Tibial nerve (tissue), 4 donors: Measurements from ENCODE around the gene CABYR. TPM values are rescaled to one million over a fixed set of nuclear protein-coding genes. Genes with fewer than 3 reads are reported as not detected.

Source experiments
- DNase-seq, 2 donors: peaks; one replicate each; pipeline ENCODE4 v3.0.0-alpha.2; 2019; ENCODE audit warnings: low spot score in 2 of 2
- H3K27ac ChIP-seq, 4 donors: fragments of 200-600 bp; sonication (generic) in 3 of 4; one replicate each; pipeline ENCODE4 v1.5.1; 2017 to 2019; ENCODE audit warnings: mild to moderate bottlenecking in 1 of 4
- H3K27me3 ChIP-seq, 2 donors: fragments of 200-600 bp; sonication (generic) in 1 of 2; one replicate each; pipeline versions ENCODE4 v1.5.1 to v1.6.0; 2017 to 2019
- H3K36me3 ChIP-seq, 3 donors: fragments of 200-600 bp; sonication (generic); one replicate each; pipeline ENCODE4 v1.5.1; 2018 to 2019
- H3K4me1 ChIP-seq, 4 donors: fragments of 200-600 bp; sonication (generic) in 3 of 4; one replicate each; pipeline ENCODE4 v1.5.1; 2017 to 2019
- H3K4me3 ChIP-seq, 4 donors: fragments of 200-600 bp; sonication (generic) in 3 of 4; one replicate each; pipeline ENCODE4 v1.5.1; 2017 to 2019; ENCODE audit warnings: mild to moderate bottlenecking in 1 of 4, moderate library complexity in 1 of 4
- H3K9me3 ChIP-seq, 4 donors: fragments of 200-600 bp; sonication (generic) in 3 of 4; one replicate each; pipeline ENCODE4 v1.5.1; 2017 to 2019
- EP300 ChIP-seq, 2 donors: sonication (generic); formaldehyde crosslinking; IDR thresholded peaks; one replicate each; pipeline ENCODE4 v1.6.1; 2017; ENCODE audit warnings: antibody characterized with exemption in 2 of 2, mild to moderate bottlenecking in 1 of 2
- POLR2A ChIP-seq, 2 donors: fragments of 450-650 bp; IDR thresholded peaks; one replicate each; pipeline ENCODE4 v1.6.1; 2017; ENCODE audit warnings: antibody characterized with exemption in 2 of 2, mild to moderate bottlenecking in 2 of 2, moderate library complexity in 2 of 2
- WGBS, 2 donors: methylation state at CpG; one replicate each; pipeline ENCODE4 v1.1.5; 2018; 5-methylcytosine and 5-hydroxymethylcytosine counted together
- total RNA-seq, 4 donors: library from RNA; depleted of rRNA; stranded (reverse); fragments of >200 nt; gene quantifications; one replicate each; pipeline ENCODE4 v1.1.0, GENCODE V29; 2016
- TF ChIP-seq, protein P1 (sequence below), 5 experiments: fragments of 200-600 bp in 3 of 5; fragments of 450-650 bp in 2 of 5; sonication (generic) in 3 of 5; IDR thresholded peaks; one replicate each; pipeline ENCODE4 v1.5.1; 2016 to 2019; ENCODE audit warnings: antibody characterized with exemption in 5 of 5, mild to moderate bottlenecking in 3 of 5, moderate library complexity in 2 of 5

Gene CABYR
- total RNA-seq, 4 donors from 2014 or later, result 0.30 to 1.5 (median 0.81) TPM

DNA sequence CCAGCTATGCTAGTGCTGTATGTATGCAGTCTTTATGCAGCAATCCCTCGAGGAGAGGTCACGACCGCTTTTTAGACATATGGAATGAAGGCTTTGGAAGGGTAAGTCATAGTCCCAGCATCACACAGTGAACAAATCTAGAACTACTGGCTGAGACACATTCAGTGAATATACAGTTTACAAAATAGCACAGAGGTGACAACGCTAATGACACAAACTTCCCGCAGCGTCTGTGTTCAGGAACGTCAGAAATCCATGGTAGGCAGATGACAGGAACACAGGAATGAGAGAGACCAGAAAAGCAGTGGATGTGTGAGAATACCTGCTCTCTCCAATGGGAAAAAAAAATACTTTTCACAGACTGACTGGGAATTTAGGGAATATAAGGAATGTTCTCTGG, 29.6 kb downstream of the CABYR start:
- Histone ChIP-seq H3K4me1 (no peaks in the 10 kb centered on the region), H3K27me3 (no peaks in the 10 kb centered on the region), H3K27ac (no peak overlapping the region), H3K9me3 (no peaks in the 10 kb centered on the region), H3K4me3 (no peak overlapping the region), H3K36me3 (peaks cover 0 to 98% (median 0%) of the 10 kb centered on the region in 3 donors)
- no peak for DNase-seq
- TF ChIP-seq POLR2A (IDR thresholded peaks at IDR 0.05) (no peak), EP300 (IDR thresholded peaks at IDR 0.05) (no peak)
- TF ChIP-seq, protein P1, sequence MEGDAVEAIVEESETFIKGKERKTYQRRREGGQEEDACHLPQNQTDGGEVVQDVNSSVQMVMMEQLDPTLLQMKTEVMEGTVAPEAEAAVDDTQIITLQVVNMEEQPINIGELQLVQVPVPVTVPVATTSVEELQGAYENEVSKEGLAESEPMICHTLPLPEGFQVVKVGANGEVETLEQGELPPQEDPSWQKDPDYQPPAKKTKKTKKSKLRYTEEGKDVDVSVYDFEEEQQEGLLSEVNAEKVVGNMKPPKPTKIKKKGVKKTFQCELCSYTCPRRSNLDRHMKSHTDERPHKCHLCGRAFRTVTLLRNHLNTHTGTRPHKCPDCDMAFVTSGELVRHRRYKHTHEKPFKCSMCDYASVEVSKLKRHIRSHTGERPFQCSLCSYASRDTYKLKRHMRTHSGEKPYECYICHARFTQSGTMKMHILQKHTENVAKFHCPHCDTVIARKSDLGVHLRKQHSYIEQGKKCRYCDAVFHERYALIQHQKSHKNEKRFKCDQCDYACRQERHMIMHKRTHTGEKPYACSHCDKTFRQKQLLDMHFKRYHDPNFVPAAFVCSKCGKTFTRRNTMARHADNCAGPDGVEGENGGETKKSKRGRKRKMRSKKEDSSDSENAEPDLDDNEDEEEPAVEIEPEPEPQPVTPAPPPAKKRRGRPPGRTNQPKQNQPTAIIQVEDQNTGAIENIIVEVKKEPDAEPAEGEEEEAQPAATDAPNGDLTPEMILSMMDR (IDR thresholded peaks at IDR 0.05), result no peak
- WGBS, 2 donors, result 58 to 64% methylated on average over 7 of the region's 7 CpGs

DNA sequence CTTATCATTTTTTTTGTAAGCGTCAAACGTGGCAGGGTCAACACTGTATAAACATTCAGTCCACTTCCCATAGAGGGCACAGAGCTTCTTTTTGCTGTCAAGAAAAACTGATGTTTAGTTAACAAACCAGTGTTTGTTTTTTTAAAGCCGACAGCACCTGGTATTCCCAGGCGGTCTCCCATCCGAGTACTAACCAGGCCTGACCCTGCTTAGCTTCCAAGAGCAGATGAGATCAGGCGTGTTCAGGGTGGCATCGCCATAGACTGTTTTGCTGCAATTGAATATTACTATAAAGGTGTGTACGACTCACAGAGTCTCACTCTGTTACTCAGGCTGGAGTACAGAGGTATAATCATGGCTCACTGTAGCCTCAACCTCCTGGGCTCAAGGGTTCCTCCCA, 31.5 kb downstream of the CABYR start:
- DNase-seq, result no peak
- no peak overlapping the region for H3K27ac ChIP-seq
- peaks cover 0 to 88% (median 0%) of the 10 kb centered on the region in 3 donors for H3K36me3 ChIP-seq
- H3K4me1 ChIP-seq, result no peaks in the 10 kb centered on the region
- WGBS, 2 donors, result 86 to 88% methylated on average over 8 of the region's 8 CpGs
- H3K4me3 ChIP-seq, result no peak overlapping the region
- H3K9me3 ChIP-seq, result no peaks in the 10 kb centered on the region
- no peaks in the 10 kb centered on the region for H3K27me3 ChIP-seq
- TF ChIP-seq EP300 (IDR thresholded peaks at IDR 0.05), result no peak
- TF ChIP-seq, protein P1 (IDR thresholded peaks at IDR 0.05), result no peak
- TF ChIP-seq POLR2A (IDR thresholded peaks at IDR 0.05), result no peak

DNA sequence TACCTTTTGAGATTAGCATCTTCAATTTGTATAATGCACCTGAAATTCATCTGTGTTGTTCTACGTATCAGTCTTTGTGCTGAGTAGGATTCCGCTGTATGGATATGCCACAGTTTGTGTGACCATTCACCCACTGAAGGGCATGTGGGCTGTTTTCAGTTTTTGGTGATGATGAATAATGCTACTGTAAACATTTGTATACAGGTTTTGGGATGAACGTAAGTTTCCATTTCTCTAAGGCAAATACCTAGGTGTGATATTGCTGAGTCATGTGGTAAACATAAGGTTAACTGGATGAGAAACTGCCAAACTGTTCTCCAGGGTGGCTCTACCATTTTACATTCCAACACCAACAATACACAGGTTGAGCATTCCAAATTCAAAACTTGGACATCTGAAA, 35.1 kb downstream of the CABYR start:
- no peaks in the 10 kb centered on the region for H3K9me3 ChIP-seq
- WGBS, 2 donors, result 86 to 93% methylated on average over 3 of the region's 3 CpGs
- no peak overlapping the region for H3K4me3 ChIP-seq
- peaks cover 0 to 58% (median 0%) of the 10 kb centered on the region in 3 donors for H3K36me3 ChIP-seq
- H3K27ac ChIP-seq, result no peak overlapping the region
- TF ChIP-seq EP300 (IDR thresholded peaks at IDR 0.05) (no peak), POLR2A (IDR thresholded peaks at IDR 0.05) (no peak)
- TF ChIP-seq, protein P1 (IDR thresholded peaks at IDR 0.05), result no peak
- peaks cover 0 to 14% (median 0%) of the 10 kb centered on the region in 4 donors for H3K4me1 ChIP-seq
- DNase-seq, result no peak
- H3K27me3 ChIP-seq, result no peaks in the 10 kb centered on the region

DNA sequence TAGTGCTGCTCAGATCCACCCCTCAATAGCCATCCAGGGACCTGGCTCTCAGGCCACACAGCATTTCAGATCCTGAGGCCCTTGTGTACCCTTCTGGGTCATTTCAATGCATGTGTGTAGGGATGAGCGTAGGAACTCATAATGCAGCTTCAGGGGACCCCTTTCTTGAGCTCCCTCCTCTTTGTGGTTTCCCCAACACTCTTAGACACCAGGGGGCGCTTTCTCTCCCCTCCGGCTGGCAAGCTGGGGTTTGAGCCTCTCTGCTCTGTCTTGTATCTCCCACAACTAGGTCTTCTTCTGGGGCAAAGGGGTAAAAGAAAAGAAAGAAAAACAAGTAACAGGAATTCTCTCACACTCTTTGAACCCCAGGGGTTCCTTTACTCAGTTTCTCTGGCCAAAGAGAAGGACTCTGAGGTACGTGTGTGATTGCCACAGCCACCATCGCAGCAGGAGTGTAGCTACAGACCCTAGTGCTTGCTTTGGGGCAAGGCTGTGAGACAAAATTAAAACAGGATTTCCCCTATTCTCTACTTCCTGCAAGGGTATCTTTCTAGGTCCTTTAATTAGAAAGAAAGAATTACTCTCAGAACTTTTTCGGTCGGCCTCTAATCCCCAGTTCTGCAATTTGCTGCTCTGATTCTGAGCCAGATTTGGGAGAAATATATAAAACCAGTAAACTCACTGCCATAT, 38.0 kb downstream of the CABYR start:
- Histone ChIP-seq H3K9me3 (no peaks in the 10 kb centered on the region), H3K27me3 (no peaks in the 10 kb centered on the region), H3K4me3 (no peak overlapping the region), H3K27ac (peak overlapping the region in 1 of 4 donors; percentile 42), H3K36me3 (peaks cover 0 to 36% (median 0%) of the 10 kb centered on the region in 3 donors), H3K4me1 (peaks cover 0 to 20% (median 0%) of the 10 kb centered on the region in 4 donors)
- 63% methylated on average over 7 of the region's 7 CpGs for WGBS, 2 donors
- peak; percentile 27 to 70 for DNase-seq
- no peak for TF ChIP-seq POLR2A (IDR thresholded peaks at IDR 0.05)
- TF ChIP-seq EP300 (IDR thresholded peaks at IDR 0.05), result no peak
- TF ChIP-seq, protein P1 (IDR thresholded peaks at IDR 0.05), result peak; percentile 52 to 69 (median 64)

DNA sequence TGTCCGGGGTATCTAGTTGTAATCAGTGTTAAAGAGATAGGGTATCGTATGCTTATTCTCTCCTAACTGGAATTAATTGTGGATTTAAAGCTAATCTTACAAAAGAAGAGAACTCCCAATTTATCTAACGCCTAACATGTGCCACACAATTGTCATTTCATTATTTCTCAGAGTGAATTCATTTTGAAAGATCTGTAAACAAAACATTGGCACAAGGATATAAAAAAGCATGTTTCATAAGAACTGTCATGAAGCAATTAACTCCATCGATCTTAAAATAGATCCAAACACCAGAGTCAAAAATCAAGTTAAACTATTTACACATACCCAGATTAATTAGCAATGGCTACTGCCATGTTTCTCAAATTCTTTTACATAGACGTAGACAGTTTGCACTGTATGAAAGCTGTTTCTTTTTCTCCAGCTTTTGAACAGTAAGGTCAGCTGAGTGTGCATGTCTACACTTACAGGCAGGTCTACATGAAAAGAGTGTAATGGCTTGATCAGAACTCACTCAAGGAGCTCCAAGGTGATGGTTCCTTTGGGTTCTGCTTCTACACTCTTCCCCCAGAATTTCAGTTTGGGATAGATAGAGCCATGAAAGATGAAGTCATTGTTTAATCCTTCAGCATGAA, 38.8 kb downstream of the CABYR start:
- Histone ChIP-seq H3K27ac (peak overlapping the region in 1 of 4 donors; percentile 42), H3K4me3 (no peak overlapping the region), H3K36me3 (peaks cover 0 to 29% (median 0%) of the 10 kb centered on the region in 3 donors), H3K4me1 (peaks cover 0 to 20% (median 0%) of the 10 kb centered on the region in 4 donors), H3K9me3 (no peaks in the 10 kb centered on the region), H3K27me3 (no peaks in the 10 kb centered on the region)
- TF ChIP-seq EP300 (IDR thresholded peaks at IDR 0.05) (no peak), POLR2A (IDR thresholded peaks at IDR 0.05) (no peak)
- TF ChIP-seq, protein P1 (IDR thresholded peaks at IDR 0.05), result no peak
- DNase-seq, result no peak
- WGBS, 2 donors, result 83 to 86% methylated on average over 5 of the region's 5 CpGs
